ENCODE measurements around the gene GRAP2.
"Not testable (repeated sequence)": the region's sequence is repeated elsewhere in the genome, so short reads cannot be mapped to it uniquely, and the experiment has no call there.

GRAP2 gene

DNA sequence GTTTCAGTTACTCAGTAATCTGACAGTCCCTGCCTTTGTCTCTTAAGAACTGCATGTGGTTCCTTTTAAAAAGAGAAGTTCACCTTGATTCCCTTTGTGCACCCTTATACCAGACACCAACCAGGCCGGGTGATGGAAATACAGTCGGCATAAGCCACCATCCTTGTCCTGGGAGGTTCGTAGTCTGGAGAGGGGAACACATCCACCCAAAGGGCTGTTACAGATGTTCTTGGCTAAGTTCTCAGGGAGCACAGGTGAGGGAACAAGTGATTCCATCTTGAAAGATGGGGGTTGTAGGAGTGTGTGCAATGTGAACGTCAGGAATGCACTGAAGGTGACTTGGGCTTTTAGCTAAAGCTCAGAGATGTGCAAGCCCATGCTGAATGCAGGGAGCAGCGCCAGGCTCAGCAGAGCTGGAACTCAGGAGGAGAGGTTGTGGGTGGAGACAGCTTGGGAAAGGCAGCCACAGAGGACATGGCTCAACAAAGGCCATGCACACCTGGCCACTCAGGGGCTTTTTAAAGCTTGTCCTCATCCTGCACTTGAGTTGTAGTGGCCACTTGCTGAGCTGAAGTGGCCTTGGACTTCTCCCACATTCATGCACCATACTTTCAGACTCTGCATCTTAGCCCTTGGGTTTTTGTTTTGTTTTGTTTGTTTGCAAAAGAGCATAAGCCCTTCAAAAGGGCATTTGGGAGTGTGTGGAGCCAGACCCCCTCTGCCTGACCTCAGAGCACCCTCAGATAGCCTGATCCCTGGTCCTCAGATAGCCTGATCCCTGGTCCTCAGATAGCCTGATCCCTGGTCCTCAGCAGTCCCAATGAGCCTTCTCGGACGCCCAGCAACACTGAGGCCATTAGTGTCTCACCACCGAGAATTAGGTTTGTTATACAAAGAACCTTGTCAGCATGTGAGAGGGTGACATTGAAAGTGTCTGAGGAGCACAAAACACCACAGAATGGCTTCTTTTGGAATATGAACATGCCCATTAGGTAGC, 46.6 kb downstream of the GRAP2 start:
- DNase-seq, result no peak

DNA sequence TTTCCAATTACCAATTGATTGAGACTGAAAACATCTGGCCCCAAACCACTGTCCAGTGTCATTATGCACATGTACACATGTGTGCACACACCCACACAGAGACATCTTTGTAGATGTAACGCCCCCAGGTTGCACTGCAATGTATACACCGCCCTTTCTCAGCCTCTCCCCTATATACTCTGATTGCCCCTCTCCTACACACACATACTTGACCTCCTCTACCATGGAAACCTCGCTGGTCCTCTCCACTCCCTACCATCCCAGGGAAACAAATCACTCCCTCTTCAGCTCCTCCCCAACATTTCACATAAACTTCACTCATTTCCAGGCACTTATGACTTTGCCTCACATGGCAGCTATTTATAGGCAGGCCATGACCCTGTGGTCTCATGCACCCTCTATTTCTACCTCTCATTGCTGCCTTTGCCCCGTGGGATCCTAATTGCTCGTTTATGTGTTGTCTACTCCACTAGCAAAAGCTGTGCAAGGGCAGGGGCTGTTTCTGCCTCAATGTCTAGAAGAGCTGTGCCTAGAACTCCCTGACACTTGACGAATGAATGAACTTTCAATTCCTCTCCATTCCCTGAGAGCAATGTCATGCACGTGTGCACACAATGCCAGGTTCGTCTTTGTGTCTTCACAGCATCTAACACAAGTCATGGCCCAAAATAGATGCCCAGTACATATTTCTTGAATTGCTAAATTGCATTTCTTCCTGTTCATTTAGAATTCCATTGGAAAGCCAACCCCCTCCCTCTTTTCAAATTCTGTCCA, 49.3 kb downstream of the GRAP2 start:
- no peak for DNase-seq

DNA sequence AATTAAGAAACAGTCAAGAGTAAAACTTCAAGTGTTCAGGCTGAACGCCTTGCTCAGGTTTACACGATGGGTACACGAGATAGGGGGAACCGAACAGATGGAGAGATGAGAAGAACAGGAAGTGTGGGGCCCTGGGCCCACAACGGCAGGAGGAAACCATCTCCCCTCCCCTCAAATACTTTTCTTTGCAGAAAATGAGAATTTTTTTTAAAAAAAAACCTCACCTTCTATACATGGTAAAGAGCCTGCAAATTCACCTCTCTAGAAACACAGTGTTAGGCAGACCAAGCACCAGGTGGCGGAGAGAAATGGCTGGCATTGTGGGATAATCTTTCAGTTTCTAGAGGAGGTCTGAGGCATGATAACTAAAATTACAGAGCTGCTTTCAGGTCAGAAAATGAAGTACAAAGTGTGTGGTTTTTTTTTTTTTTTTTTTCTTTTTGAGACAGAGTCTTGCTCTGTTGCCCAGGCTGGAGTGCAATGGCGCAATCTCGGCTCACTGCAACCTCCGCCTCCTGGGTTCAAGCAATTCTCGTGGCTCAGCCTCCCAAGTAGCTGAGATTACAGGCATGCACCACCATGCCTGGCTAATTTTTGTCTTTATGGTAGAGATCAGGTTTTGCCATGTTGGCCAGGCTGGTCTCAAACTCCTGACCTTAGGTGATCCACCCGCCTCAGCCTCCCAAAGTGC, 50.9 kb downstream of the GRAP2 start:
- not testable (repeated sequence) for DNase-seq

DNA sequence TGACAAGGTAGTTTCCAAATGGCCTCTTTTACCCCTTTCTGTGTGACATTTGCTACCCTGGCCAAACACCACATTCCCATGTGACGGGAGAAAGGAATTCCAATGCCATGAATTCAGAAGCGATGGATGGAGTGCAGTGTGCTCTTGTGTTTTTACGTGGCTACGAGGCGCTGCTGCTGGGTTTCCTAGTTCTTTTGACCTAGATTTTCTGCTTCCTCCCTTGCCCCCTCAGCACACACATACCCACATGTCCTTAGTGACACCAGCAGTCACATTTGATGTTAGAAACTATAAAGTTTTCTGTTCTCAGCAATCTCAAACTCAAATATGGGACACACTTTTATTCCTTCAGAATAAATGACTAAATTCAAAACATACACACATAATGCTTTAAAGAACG, 51.5 kb downstream of the GRAP2 start:
- no peak for DNase-seq

DNA sequence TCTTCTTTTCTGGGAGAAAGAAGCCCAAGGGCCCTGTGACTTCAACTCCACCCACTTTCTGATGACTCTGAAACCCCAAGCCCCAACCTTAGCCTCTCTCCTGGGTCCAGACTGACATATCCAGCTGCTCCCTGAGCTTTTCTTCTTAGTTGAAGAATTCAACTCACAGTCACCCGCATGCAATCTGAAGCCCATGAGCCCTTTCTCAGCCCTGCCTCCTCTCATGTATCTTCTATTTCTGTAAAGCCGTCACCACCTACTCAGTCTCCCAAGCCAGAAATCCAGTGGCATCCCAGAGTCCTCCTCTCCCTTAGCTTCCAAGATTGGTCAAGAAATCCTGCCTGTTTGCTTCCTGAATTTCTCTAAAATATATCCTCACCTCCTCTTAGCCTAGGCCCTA, 52.2 kb downstream of the GRAP2 start:
- DNase-seq, result no peak

DNA sequence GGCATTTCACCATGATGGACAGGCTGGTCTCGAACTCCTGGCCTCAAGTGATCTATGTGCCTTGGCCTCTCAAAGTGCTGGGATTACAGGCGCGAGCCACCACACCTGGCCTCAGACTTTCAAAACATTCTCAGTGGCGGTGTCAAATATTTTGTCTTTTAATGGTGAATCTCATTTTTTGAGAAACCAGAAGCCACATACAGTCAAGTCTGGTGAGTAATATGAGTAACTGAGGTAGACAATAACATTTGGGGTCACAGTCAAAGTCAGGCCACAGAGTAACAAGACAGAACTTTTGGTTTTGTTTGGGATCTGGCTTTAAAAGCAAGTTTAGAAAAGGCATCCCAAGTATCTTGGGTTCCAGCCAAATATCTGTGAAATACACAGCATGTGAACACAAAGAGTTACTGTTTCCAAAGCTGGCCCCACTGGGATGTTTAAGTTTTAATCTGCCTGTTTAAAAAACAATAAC, 53.7 kb downstream of the GRAP2 start:
- no peak for DNase-seq

DNA sequence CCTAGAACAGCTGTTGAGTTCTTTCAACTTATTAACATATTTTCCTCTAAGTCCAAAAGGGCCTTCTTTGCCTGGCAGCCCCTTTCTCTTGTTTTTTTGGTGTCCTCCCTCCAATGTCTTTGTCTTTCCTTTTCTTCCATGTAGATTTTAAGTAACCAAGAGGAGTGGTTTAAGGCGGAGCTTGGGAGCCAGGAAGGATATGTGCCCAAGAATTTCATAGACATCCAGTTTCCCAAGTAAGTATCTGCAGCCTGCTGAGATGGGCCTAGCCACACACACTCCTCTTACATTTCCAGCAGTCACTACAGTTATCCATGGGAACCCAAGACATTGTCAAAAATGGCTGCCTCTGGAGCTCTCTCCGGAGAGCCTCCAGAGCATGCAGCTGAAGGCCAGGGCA, 54.8 kb downstream of the GRAP2 start:
- no peak for DNase-seq

DNA sequence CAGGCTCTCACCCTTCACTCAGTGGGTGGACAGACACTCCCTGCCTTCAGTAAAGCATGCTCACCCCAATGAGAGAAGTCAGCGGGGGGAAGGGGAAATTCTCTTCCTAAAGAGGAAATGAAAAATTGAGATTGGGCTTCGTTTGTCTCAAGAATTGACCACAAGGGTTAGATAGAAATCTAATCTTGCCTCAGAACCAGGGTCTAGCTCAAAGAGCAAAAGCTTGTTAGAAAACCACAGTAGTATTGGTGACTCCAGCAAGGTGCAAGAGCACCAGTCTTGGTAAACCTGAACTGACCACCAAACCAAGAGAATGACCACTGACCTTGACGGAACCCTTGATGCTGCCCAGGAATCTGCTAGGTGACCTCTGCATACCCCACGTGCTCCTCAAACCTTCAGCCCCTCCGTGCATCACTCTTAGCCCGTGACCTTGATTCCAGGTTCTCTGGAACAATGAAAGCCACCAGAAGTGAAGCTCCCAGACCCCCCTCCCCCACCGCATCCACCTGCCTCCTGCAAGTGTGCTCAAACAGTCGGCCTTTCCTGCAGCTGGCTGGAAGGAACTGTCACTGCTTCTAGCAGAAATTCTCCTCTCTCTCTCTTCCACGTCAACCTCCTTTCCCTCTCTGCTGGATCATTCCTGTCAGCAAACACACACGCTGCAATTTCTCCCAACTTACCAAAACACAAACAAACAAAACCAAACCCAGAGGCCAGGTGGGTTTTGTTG, 56.2 kb downstream of the GRAP2 start:
- no peak for DNase-seq

DNA sequence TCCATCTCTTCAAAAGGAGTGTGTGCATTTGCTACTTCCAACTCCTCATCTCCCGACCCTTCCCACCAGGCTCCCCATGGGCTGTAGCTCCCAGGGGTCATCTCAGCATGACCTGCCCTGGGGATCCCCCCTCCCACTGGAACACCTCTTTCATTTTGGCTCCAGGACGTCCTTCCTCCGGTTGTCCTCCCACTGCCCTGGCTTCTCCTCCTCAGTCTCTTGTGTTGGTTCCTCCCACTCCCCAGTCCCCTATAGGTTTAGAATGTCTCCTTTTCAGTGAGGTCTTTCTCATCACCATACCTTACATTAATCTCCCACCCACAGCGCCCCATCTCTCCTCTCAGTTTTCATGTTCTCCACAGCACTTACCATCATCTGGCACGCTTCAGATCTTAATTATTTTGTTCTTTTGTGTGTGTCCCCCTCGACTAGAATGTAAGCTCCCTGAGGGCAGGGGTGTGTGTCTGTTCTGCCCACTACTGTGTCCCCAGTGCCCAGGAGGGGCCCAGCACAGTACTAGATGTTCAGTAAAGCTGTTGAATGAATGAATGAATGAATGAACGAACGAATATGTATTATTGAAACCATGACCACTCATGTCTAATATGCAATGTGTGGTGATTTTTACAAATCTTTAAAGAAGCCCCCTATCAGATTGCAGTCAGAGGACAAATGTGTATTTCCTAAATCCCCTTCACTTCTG, 57.3 kb downstream of the GRAP2 start:
- no peak for DNase-seq

DNA sequence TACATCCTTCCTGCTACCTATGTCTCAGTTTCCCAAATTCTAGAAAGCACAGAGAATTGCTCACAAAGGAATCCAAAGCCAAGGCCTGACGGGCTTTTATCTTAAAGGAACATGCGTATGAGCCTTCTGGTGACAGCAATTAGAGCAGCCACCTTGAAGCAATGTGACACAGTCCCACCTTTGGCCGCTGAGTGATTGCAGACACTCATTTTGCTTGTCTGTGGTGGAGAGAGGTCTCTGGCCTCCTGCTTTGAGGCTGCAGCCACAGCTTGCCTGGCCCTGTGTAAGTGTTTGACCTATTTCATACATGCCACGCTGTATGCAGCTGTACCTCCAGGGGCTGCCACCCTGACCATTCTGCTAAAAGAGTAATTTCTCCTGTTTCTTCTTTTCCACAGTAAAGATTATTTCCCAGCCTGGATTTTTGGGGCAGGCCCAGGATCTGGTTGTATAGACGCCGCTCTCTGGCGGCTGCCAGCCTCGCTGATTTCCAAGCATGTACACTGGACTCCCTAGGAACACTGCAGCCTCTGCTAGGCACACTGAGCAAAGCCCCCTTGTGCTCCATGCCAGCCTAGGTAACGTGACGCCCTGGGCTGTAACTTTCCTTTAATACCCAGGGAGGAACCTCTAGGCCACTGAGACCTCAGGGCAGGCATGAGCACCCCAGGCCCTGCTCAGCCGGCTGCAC, 58.2 kb downstream of the GRAP2 start:
- DNase-seq, result no peak

DNA sequence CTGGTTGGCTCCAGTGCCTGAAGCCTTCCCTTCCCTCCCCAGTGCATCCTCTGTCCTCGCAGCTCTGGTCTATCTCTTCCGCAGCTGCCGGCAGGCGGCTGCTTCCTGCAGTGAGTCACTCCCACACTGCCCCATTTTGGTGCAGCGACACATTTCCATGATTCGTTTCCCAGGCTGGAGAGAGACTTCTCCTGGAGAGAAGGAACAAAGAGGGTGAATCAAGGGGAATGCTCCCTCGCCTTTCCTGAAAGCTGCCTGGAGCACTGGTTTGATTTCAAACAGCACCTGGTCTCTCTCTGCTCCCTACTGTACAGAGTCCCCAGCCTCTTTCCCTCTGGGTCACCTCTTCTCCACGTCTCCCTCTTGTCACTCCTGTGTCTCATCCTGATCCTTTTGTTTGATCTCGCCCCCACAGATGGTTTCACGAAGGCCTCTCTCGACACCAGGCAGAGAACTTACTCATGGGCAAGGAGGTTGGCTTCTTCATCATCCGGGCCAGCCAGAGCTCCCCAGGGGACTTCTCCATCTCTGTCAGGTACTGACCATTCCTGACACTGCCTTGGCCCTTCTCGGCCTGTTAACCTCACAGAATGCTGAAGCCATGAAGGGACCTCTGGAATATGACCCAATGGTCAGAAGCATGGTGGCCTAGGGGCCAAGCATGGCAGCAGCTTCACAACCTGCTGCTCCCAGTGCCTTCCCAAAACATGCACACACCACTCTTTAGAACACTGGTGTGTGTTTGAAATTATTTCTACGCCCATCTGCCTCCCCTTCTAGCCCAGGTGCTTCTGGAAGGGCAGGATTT, 59.0 kb downstream of the GRAP2 start, which contains the start of gene TMA7B:
Gene TMA7B, plus strand, starts transcription at position 758 of the 808 bp plus-strand sequence. CDS start 3,978 bp downstream, outside the sequence.
- DNase-seq, result no peak

DNA sequence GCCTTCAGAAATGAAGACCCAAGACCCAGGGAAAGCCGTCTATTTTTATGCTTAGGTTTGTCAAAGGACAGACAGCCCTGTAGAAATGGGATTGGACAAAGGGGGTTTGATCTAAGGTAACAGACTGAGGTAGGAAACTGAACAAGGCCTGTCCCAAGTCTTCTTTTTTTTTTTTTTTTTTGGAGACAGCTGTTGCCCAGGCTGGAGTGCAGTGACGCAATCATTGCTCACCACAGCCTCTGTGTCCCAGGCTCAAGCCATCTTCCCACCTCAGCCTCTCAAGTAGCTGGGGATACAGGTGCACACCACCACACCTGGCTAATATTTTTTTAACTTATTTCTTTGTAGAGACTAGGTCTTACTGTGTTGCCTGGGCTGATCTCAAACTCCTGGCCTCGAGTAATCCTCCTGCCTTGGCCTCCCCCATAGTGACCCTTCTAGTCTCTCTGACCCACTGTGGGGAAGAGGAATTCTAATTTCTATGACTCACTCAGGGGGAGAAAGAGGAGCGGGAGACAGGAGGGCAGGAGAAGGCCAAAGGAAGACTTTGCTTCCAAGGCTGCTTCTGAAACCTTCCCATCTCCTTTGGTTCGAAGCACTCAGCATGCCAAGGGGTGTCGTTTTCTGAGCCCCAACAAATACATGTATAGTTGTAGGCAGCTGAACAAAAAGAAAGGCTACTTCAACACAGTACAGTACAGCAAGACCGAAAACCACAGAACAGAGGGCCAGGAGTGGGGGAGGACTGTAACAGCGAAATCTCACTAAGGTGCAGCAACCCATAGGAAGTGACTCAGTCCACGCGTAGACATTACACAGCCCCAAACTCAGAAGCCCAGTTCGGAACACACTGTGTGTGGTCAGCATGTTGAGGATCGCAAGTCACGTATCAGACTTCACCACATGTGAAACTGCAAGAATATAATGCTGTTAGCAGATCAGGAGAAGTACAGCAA, 60.2 kb downstream of the GRAP2 start:
- DNase-seq, result no peak

DNA sequence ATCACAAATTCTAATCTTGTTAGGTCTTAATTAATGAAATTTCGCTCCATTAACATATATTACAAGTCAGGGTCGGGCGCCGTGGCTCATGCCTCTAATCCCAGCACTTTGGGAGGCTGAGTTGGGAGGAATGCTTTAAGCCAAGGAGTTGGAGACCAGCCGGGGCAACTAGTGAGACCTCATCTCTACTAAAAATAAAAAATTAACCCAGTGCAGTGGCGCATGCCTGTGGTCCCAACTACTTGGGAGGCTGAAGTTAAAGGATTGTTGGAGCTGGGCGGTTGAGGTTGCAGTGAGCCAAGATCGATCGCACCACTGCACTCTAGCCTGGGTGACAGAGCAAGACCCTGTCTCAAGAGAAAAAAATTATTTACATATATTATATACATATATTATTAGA, 61.2 kb downstream of the GRAP2 start:
- DNase-seq, result no peak

DNA sequence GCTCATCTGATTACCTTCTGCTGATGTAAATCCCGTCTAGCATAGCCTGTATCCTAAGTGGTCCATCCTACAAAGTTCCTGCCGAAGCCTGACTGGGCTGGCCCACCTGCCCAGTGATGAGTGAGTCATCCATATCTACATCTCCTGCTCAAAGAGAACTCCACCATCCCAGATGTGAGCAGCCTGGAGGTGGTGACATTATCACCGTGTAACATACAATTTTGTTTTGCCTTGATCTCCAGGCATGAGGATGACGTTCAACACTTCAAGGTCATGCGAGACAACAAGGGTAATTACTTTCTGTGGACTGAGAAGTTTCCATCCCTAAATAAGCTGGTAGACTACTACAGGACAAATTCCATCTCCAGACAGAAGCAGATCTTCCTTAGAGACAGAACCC, 64.9 kb downstream of the GRAP2 start:
- no peak for DNase-seq

DNA sequence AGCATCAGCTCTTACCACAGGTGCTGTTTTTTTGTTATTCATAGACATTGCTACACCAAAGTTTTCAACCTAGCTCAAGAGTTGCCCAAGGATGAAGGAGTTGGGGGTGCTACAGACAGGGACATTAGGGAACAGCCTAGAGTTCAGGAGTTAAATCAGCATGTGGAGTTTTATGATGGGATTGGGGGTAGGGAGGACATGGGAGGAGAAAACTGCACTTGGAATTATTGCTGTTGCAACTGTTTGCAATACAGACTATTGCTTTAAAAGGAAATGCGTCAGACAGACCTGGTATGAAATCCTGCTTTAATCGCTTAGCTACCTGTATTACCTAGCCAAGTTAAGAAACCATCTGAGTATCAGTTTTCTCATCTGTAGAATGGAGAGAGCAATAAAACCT, 65.6 kb downstream of the GRAP2 start:
- DNase-seq, result no peak

DNA sequence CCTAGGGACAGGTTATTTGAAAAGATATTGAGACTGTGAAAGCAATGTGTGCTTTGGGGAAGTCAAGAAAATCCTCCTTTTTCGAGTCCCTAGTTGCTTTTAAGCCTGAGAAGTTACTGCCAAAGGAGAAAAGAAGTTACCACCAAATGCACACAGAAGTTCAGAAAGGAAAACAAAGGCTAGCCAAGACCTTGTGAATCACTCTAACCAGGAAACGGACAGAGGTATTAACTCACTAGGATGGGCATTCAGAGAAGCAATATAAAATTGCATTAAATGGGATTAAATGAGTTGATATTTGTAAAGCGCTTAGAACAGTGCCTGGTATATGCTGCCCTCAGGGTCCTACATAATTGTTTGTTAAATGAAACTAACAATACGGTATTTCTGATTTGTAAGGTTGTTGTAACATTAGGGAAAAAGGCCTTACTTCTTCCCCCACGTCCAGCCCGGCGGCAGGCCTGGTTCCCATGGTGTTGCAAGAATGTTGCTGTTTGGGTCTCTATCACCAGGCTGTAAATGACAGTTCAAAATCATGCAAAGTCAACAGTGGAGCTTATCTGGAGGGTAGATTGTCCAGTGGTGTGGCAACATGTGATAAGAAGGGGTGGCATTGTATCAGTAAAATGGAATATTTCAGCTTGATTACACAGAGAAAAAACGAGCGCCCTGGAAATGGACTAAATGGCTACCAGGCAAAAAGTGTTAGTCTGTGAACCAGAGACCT, 66.4 kb downstream of the GRAP2 start:
- no peak for DNase-seq

DNA sequence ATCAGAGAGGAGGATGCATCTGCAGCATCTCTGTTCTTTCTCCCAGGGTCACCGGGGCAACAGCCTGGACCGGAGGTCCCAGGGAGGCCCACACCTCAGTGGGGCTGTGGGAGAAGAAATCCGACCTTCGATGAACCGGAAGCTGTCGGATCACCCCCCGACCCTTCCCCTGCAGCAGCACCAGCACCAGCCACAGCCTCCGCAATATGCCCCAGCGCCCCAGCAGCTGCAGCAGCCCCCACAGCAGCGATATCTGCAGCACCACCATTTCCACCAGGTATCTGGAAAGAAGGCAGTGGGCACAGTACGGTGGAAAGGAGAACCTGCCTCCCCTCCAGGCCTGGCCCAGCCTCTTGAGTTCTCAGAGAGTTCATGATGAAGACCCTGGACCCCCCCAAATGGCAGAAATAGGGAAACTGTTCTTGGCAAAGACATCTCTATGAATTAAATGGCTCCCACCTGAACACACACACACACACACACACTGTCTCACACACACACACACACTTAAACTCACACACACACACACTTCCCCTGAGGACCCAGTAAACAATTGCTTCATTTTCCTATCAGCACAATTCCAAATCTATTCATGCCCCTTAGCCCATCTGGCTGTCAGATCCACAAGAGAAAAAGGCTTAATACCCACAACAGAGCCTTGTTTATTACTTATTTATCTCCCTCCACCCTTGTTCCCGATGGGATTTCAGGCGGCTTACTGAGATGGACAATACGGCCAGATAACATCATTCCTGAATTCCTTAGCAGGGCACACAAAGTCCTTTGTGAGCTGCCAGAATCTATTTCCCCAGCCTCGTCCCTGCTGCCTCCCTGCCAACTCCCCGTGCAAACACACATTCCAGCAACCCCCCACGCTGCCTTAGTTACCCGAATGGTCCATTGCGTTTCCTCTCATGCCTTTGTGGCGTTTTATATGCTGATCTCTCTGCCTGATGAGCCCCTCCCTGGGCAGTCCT, 67.4 kb downstream of the GRAP2 start:
- DNase-seq, result no peak

Measured in NCI-H1694 (cell line).